ENCODE results near the gene PFN4. TPM values are rescaled to one million over a fixed set of nuclear protein-coding genes. Genes with fewer than 3 reads are reported as not detected.
"Not testable (repeated sequence)": the region's sequence is repeated elsewhere in the genome, so short reads cannot be mapped to it uniquely, and the experiment has no call there.

Gene PFN4
- total RNA-seq, 1 experiment from 2014 or later = not detected

DNA sequence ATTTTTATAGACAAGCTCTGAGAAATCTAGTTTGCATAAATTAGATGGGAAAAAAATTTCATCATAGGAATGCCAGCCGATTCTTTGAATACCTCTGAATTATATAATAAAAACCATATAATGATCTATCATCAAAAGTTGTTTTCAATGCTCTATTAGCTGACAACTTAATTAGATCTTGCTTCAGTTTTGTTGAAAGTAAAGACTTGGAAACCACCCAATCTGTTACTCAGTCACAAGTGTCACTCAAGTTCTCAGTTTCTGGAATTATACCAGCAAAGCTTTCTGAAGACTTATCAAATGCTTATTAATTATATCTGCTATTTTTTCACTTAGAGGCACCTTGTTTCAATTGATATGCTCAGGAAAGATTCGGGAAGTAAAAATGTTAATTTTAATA, 21.1 kb downstream of the PFN4 start:
- no peak overlapping the region for H3K9ac ChIP-seq (ENCODE audit: low read length)
- DNase-seq (ENCODE audit: low read depth, low spot score) (no peak), ATAC-seq (no peak)
- H4K20me1 ChIP-seq (ENCODE audit: insufficient read depth) = no peaks in the 10 kb centered on the region
- no peak overlapping the region for H3K27ac ChIP-seq (ENCODE audit: low read depth, low read length)
- H3K9me3 ChIP-seq (ENCODE audit: control insufficient read depth in 1 of 2, insufficient read depth in 1 of 2, low read depth in 1 of 2, low read length in 2 of 2) = no peaks in the 10 kb centered on the region
- intact Hi-C loops (cut with micrococcal nuclease) = no loop called here
- CTCF ChIA-PET = interaction anchor here (0.7 to 2.0 kb wide), 2 partner anchors 18 to 175 kb away, joined by 3 to 8 read pairs; partner anchors contain the start of genes ATAD2B and TP53I3
- RAD21 ChIA-PET (ENCODE audit: low non-redundant PET in 1 of 2, low total read pairs in 2 of 2, uncharacterized antibody in 2 of 2, unreplicated experiment in 2 of 2) = no interaction called here
- BruUV-seq (replicated peaks) = no TSS peak
- no peak overlapping the region for H2AFZ ChIP-seq (ENCODE audit: low read depth, low read length, poor library complexity, severe bottlenecking)
- TF ChIP-seq FOSL1 (IDR thresholded peaks at IDR 0.05; ENCODE audit: low read depth) (no peak), ZNF274 (IDR thresholded peaks at IDR 0.05; ENCODE audit: low read depth, low read length) (no peak), POLR2AphosphoS5 (IDR thresholded peaks at IDR 0.05; ENCODE audit: low read depth, low read length) (no peak), TCF7L2 (IDR thresholded peaks at IDR 0.05; ENCODE audit: borderline replicate concordance, extremely low read depth, insufficient read depth, insufficient read length) (no peak), YY1 (IDR thresholded peaks at IDR 0.05; ENCODE audit: extremely low read depth, insufficient replicate concordance, low read depth, low read length) (no peak), POLR2A (IDR thresholded peaks at IDR 0.05; ENCODE audit: borderline replicate concordance, extremely low read depth, insufficient read depth, insufficient read length) (no peak), ZFX (IDR thresholded peaks at IDR 0.05) (no peak), CBX3 (IDR thresholded peaks at IDR 0.05; ENCODE audit: low read depth) (no peak), EZH2phosphoT487 (IDR thresholded peaks at IDR 0.05; ENCODE audit: borderline replicate concordance) (no peak), CEBPB (IDR thresholded peaks at IDR 0.05; ENCODE audit: low read depth) (no peak)
- TF ChIP-seq, protein P1, sequence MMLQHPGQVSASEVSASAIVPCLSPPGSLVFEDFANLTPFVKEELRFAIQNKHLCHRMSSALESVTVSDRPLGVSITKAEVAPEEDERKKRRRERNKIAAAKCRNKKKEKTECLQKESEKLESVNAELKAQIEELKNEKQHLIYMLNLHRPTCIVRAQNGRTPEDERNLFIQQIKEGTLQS (IDR thresholded peaks at IDR 0.05) = no peak
- no peaks in the 10 kb centered on the region for H3K36me3 ChIP-seq (ENCODE audit: control insufficient read depth in 1 of 2, insufficient read depth in 2 of 2, low read length in 2 of 2)
- no peaks in the 10 kb centered on the region for H3K27me3 ChIP-seq (ENCODE audit: insufficient read depth, low read length)
- POLR2A ChIA-PET = no interaction called here
- no peak overlapping the region for H3K4me3 ChIP-seq (replicated peaks in 1 of 2; ENCODE audit: low read depth in 1 of 2, low read length in 2 of 2)
- no peaks in the 10 kb centered on the region for H3K9me2 ChIP-seq (ENCODE audit: insufficient read depth)
- H3K4me2 ChIP-seq (ENCODE audit: low read length) = no peak overlapping the region
- no peaks in the 10 kb centered on the region for H3K4me1 ChIP-seq (ENCODE audit: control insufficient read depth in 1 of 2, insufficient read depth in 2 of 2, low read length in 2 of 2)
- H3K79me2 ChIP-seq (ENCODE audit: insufficient read depth, low read length) = no peaks in the 10 kb centered on the region

DNA sequence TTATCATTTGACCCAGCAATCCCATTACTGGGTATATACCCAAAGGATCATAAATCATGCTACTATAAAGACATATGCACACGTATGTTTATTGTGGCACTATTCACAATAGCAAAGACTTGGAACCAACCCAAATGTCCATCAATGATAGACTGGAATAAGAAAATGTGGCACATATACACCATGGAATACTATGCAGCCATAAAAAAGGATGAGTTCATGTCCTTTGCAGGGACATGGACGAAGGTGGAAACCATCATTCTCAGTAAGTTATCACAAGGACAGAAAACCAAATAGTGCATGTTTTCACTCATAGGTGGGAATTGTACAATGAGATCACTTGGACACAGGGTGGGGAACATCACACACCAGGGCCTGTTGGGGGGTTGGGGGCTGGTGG, 22.4 kb downstream of the PFN4 start:
- H3K27ac ChIP-seq (ENCODE audit: low read depth, low read length); ATAC-seq; H2AFZ ChIP-seq (ENCODE audit: low read depth, low read length, poor library complexity, severe bottlenecking); intact Hi-C loops (cut with micrococcal nuclease); DNase-seq (ENCODE audit: low read depth, low spot score); H3K79me2 ChIP-seq (ENCODE audit: insufficient read depth, low read length); CTCF ChIA-PET; H3K4me3 ChIP-seq (replicated peaks in 1 of 2; ENCODE audit: low read depth in 1 of 2, low read length in 2 of 2); H4K20me1 ChIP-seq (ENCODE audit: insufficient read depth); H3K27me3 ChIP-seq (ENCODE audit: insufficient read depth, low read length); H3K4me2 ChIP-seq (ENCODE audit: low read length); H3K9ac ChIP-seq (ENCODE audit: low read length); H3K4me1 ChIP-seq (ENCODE audit: control insufficient read depth in 1 of 2, insufficient read depth in 2 of 2, low read length in 2 of 2); H3K9me3 ChIP-seq (ENCODE audit: control insufficient read depth in 1 of 2, insufficient read depth in 1 of 2, low read depth in 1 of 2, low read length in 2 of 2); H3K36me3 ChIP-seq (ENCODE audit: control insufficient read depth in 1 of 2, insufficient read depth in 2 of 2, low read length in 2 of 2); H3K9me2 ChIP-seq (ENCODE audit: insufficient read depth); BruUV-seq (replicated peaks); POLR2A ChIA-PET; RAD21 ChIA-PET (ENCODE audit: low non-redundant PET in 1 of 2, low total read pairs in 2 of 2, uncharacterized antibody in 2 of 2, unreplicated experiment in 2 of 2): not testable (repeated sequence)

DNA sequence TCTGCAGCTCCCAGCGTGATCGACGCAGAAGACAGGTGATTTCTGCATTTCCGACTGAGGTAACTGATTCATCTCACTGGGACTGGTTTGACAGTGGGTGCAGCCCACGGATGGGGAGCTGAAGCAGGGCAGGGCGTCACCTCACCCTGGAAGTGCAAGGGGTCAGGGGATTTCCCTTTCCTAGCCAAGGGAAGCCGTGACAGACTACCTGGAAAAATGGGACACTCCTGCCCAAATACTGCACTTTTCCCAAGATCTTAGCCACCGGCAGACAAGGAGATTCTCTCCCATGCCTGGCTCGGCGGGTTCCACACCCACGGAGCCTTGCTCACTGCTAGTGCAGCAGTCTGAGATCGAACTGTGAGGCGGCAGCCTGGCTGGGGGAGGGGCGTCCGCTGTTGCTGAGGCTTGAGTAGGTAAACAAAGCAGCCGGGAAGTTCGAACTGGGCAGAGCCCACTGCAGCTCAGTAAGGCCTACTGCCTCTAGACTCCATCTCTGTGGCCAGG, 27.9 kb downstream of the PFN4 start:
- H3K4me1 ChIP-seq (ENCODE audit: control insufficient read depth in 1 of 2, insufficient read depth in 2 of 2, low read length in 2 of 2); H2AFZ ChIP-seq (ENCODE audit: low read depth, low read length, poor library complexity, severe bottlenecking); H3K27ac ChIP-seq (ENCODE audit: low read depth, low read length); H3K9me3 ChIP-seq (ENCODE audit: control insufficient read depth in 1 of 2, insufficient read depth in 1 of 2, low read depth in 1 of 2, low read length in 2 of 2); H3K27me3 ChIP-seq (ENCODE audit: insufficient read depth, low read length); RAD21 ChIA-PET (ENCODE audit: low non-redundant PET in 1 of 2, low total read pairs in 2 of 2, uncharacterized antibody in 2 of 2, unreplicated experiment in 2 of 2); POLR2A ChIA-PET; H4K20me1 ChIP-seq (ENCODE audit: insufficient read depth); H3K9me2 ChIP-seq (ENCODE audit: insufficient read depth); BruUV-seq (replicated peaks); H3K36me3 ChIP-seq (ENCODE audit: control insufficient read depth in 1 of 2, insufficient read depth in 2 of 2, low read length in 2 of 2); DNase-seq (ENCODE audit: low read depth, low spot score); H3K9ac ChIP-seq (ENCODE audit: low read length); ATAC-seq; H3K4me3 ChIP-seq (replicated peaks in 1 of 2; ENCODE audit: low read depth in 1 of 2, low read length in 2 of 2); intact Hi-C loops (cut with micrococcal nuclease); H3K4me2 ChIP-seq (ENCODE audit: low read length); CTCF ChIA-PET; H3K79me2 ChIP-seq (ENCODE audit: insufficient read depth, low read length): not testable (repeated sequence)

Data from HCT116 (cell line).